ENCODE data around the gene YY1. TPM values are rescaled to one million over a fixed set of nuclear protein-coding genes. Genes with fewer than 3 reads are reported as not detected.

YY1 gene
- total RNA-seq: 36.1 and 46.5 TPM in 2 replicates

GRCh38 chr14:100238419-100239210, at the start of gene YY1:
YY1 (plus strand) TSS chr14:100239144; CDS start chr14:100239245, 101 bp downstream.

GRCh38 chr14:100306101-100306997, 67.4 kb downstream of the YY1 start, which contains the start of gene SLC25A29:
SLC25A29 (minus strand) TSS chr14:100306444; CDS start chr14:100306232, 212 bp downstream.

GRCh38 chr14:100323121-100323941, 84.4 kb downstream of the YY1 start, which contains the start of gene SLC25A47:
SLC25A47 (plus strand) TSS chr14:100323339; CDS start chr14:100323415, 76 bp downstream.

Other genes with a start within 250 kb of the YY1 start
- 15.1 and 40.6 TPM in 2 replicates for gene EVL, start 173.7 kb upstream of the YY1 start, total RNA-seq
- gene DEGS2, start 79.5 kb upstream of the YY1 start, total RNA-seq: 0.56 TPM in 1 of 2 replicates, not detected in the other
- gene SLC25A29, start 67.3 kb downstream of the YY1 start, total RNA-seq: 16.5 and 51.0 TPM in 2 replicates
- gene SLC25A47, start 84.2 kb downstream of the YY1 start, total RNA-seq: 0.48 TPM in 1 of 2 replicates, not detected in the other
- gene WDR25, start 137.3 kb downstream of the YY1 start, total RNA-seq: 23.8 and 25.5 TPM in 2 replicates

All from epithelial cell of alveolus of lung (primary cell).